Transverse colon (tissue), 4 donors: ENCODE measurements around the gene SLC39A11. TPM values are rescaled to one million over a fixed set of nuclear protein-coding genes. Genes with fewer than 3 reads are reported as not detected.

ENCODE experiments used
- DNase-seq: peaks from one replicate; pipeline ENCODE4 v3.0.0-alpha.2; 2019
- H3K27ac ChIP-seq, 4 donors: fragments of 200-600 bp; sonication (generic); 2 replicates each; pipeline ENCODE4 v1.5.1; 2016 to 2018; ENCODE audit warnings: inconsistent platforms in 4 of 4
- H3K27me3 ChIP-seq: fragments of 200-600 bp; sonication (generic); 2 replicates; pipeline ENCODE4 v1.5.1; 2017; ENCODE audit warnings: inconsistent platforms
- H3K36me3 ChIP-seq, 4 donors: fragments of 200-600 bp; sonication (generic); 2 replicates each; pipeline ENCODE4 v1.5.1; 2017 to 2019; ENCODE audit warnings: inconsistent platforms in 4 of 4
- H3K4me1 ChIP-seq, 4 donors: fragments of 200-600 bp; sonication (generic); 2 replicates each; pipeline ENCODE4 v1.5.1; 2017 to 2020; ENCODE audit warnings: inconsistent platforms in 4 of 4
- H3K4me3 ChIP-seq, 4 donors: fragments of 200-600 bp; sonication (generic); 1 replicate in 1 of 4; 2 replicates in 3 of 4; pipeline versions ENCODE4 v1.5.1 to v1.6.1; 2017 to 2019; ENCODE audit warnings: inconsistent platforms in 4 of 4
- H3K9me3 ChIP-seq, 2 donors: fragments of 200-600 bp; sonication (generic); 2 replicates each; pipeline ENCODE4 v1.5.1; 2017 to 2019; ENCODE audit warnings: inconsistent platforms in 2 of 2
- EP300 ChIP-seq: sonication (generic); formaldehyde crosslinking; IDR thresholded peaks from one replicate; pipeline ENCODE4 v1.6.1; 2017; ENCODE audit warnings: antibody characterized with exemption, low read depth
- POLR2A ChIP-seq: fragments of 450-650 bp; IDR thresholded peaks from one replicate; pipeline ENCODE4 v1.6.1; 2016; ENCODE audit warnings: antibody characterized with exemption, mild to moderate bottlenecking, moderate library complexity
- POLR2AphosphoS5 ChIP-seq, 3 donors: sonication (generic); formaldehyde crosslinking; IDR thresholded peaks; one replicate each; pipeline ENCODE4 v1.6.1; 2016; ENCODE audit warnings: antibody characterized with exemption in 3 of 3
- WGBS, 2 donors: methylation state at CpG; one replicate each; pipeline ENCODE4 v1.1.5; 2018; ENCODE audit warnings: low coverage in 1 of 2; 5-methylcytosine and 5-hydroxymethylcytosine counted together
- in situ Hi-C, 4 donors: fragments of 200-750 bp; cut with MboI; loops; one replicate each; pipeline versions ENCODE4 v1.15.0 to v1.15.1; 2017; ENCODE audit warnings: low sequenced_read_pairs in 3 of 4, low pct_ligation_motif_present in 1 of 4, low pct_unique_long_range_greater_than_20kb in 1 of 4
- intact Hi-C: fragments of 100-400 bp; cut with DNase I; formaldehyde crosslinking; loops from one replicate; pipeline ENCODE4 v1.15.1; 2023; ENCODE audit warnings: low total_unique reads
- total RNA-seq, 4 donors: library from RNA; depleted of rRNA; stranded (reverse); fragments of >200 nt; gene quantifications; one replicate each; pipeline ENCODE4 v1.1.0, GENCODE V29; 2016
- TF ChIP-seq, protein P1 (sequence below), 5 experiments: fragments of 200-600 bp in 3 of 5; fragments of 450-650 bp in 2 of 5; sonication (generic) in 3 of 5; IDR thresholded peaks; 1 replicate in 2 of 5; 2 replicates in 3 of 5; pipeline ENCODE4 v1.5.1; 2016 to 2017; ENCODE audit warnings: antibody characterized with exemption in 5 of 5, inconsistent platforms in 3 of 5, mild to moderate bottlenecking in 2 of 5, moderate library complexity in 1 of 5

SLC39A11 gene
- total RNA-seq, 4 donors from 2014 or later = 20.7 to 49.7 (median 33.3) TPM

DNA sequence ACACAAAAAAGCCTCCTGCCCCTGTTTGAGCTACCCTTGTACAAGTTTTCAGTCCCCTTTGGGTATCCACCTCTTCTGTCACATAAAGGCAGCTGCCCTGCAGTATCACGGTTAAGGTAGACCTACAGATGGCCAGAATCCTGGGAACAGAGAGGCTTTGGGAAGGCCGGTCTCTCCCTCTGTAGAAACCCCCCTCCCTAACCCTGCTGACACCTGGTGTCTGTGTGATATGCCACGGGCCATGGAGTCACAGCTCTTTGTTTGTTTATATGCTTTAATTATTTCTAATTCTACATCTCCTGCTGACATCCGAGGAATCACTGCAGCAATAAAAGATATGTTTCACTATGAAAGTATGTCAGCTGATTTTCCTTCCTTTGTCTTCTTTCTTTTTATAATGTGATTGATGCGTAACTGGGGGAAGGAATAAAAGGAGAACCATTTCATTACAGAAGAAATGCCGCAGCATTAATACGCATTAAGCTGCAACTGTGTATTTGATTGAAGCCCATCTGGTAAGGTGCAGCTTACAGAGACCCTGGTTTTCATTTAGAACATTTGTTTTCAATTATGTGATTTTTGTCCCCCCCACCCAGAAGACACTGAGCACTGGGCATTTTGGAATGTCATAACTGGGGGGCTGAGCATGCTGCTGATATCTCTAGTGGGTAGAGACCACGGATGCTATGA lies 142.1 kb downstream of the SLC39A11 start:
- WGBS, 2 donors = 70 to 86% methylated on average over 5 to 8 of the region's 8 CpGs
- in situ Hi-C loops = loop anchor here in 1 of 4 donors (25.0 kb wide), 1 partner anchor 388 kb away; no protein-coding TSS in a partner anchor
- Histone ChIP-seq H3K4me3 (no peak overlapping the region), H3K27ac (no peak overlapping the region), H3K36me3 (no peaks in the 10 kb centered on the region), H3K9me3 (no peaks in the 10 kb centered on the region), H3K4me1 (no peaks in the 10 kb centered on the region), H3K27me3 (no peaks in the 10 kb centered on the region)
- no peak for DNase-seq
- TF ChIP-seq EP300 (no peak), POLR2A (no peak), POLR2AphosphoS5 (IDR thresholded peaks at IDR 0.05) (no peak)
- TF ChIP-seq, protein P1, sequence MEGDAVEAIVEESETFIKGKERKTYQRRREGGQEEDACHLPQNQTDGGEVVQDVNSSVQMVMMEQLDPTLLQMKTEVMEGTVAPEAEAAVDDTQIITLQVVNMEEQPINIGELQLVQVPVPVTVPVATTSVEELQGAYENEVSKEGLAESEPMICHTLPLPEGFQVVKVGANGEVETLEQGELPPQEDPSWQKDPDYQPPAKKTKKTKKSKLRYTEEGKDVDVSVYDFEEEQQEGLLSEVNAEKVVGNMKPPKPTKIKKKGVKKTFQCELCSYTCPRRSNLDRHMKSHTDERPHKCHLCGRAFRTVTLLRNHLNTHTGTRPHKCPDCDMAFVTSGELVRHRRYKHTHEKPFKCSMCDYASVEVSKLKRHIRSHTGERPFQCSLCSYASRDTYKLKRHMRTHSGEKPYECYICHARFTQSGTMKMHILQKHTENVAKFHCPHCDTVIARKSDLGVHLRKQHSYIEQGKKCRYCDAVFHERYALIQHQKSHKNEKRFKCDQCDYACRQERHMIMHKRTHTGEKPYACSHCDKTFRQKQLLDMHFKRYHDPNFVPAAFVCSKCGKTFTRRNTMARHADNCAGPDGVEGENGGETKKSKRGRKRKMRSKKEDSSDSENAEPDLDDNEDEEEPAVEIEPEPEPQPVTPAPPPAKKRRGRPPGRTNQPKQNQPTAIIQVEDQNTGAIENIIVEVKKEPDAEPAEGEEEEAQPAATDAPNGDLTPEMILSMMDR (IDR thresholded peaks at IDR 0.05) = no peak
- intact Hi-C loops = no loop called here

DNA sequence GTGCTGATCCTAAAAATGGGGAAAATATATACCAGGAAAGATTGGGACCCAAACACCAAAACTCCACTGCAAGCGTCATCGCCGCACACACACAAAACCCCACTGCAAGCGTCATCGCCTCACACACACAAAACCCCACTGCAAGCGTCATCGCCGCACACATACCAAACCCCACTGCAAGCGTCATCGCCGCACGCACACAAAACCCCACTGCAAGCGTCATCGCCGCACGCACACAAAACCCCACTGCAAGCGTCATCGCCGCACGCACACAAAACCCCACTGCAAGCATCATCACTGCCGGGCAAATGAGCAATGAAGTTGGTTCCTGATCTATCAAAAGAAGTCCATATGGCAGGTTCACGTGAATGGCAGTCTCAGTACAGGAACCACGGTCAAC lies 144.4 kb downstream of the SLC39A11 start:
- DNase-seq = no peak
- intact Hi-C loops (no loop called here), in situ Hi-C loops (no loop called here)
- 96 to 100% methylated on average over 7 to 23 of the region's 23 CpGs for WGBS, 2 donors
- Histone ChIP-seq H3K27me3 (no peaks in the 10 kb centered on the region), H3K27ac (no peak overlapping the region), H3K9me3 (no peaks in the 10 kb centered on the region), H3K36me3 (no peaks in the 10 kb centered on the region), H3K4me1 (no peaks in the 10 kb centered on the region), H3K4me3 (no peak overlapping the region)
- TF ChIP-seq POLR2A (no peak), EP300 (no peak), POLR2AphosphoS5 (IDR thresholded peaks at IDR 0.05) (no peak)
- TF ChIP-seq, protein P1 (IDR thresholded peaks at IDR 0.05) = no peak

DNA sequence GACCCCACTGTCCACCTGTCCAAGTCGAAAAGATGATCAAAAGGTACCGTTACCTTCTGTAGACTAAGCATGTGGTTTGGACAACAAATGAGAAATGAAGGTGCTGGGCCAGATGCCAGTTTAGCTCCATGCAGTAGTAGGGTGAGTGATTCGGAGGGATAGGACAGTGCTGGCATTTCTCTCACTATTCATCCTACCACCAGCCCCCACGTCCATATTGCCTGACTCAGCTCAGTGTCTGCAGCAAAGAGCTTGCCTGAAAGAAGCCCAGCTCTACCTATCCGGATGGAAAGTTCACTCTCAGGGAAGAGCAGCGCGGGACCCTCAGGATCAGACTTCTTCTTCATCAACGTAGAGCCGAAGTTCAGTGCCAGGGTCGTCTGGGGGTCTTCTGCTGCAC lies 145.0 kb downstream of the SLC39A11 start:
- no peak for TF ChIP-seq POLR2A
- no peak for TF ChIP-seq POLR2AphosphoS5 (IDR thresholded peaks at IDR 0.05)
- no peak for TF ChIP-seq EP300
- TF ChIP-seq, protein P1 (IDR thresholded peaks at IDR 0.05) = no peak
- no peaks in the 10 kb centered on the region for H3K36me3 ChIP-seq
- no peak overlapping the region for H3K27ac ChIP-seq
- no peak for DNase-seq
- H3K4me3 ChIP-seq = no peak overlapping the region
- H3K9me3 ChIP-seq = no peaks in the 10 kb centered on the region
- intact Hi-C loops = no loop called here
- in situ Hi-C loops = no loop called here
- H3K27me3 ChIP-seq = no peaks in the 10 kb centered on the region
- H3K4me1 ChIP-seq = no peaks in the 10 kb centered on the region
- WGBS, 2 donors = 94% methylated on average over 2 to 10 of the region's 10 CpGs

DNA sequence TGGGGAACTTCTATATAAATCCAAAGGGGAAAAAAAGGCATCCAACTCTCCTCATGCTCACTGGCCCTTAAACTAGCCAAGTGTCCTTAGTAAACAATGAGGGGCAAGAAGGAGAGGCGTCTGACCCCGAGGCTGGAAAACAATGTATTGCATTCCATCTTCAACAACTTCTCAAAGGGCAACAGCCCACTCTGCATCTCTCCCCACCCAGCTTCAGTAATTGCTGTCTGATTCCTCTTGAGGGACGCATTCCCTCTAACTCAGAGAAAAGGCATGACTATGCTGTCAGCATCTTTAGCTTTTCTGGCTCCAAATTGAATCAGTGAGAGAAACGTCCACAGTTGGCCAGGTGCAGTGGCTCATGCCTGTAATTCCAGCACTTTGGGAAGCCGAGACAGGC lies 145.8 kb downstream of the SLC39A11 start:
- Histone ChIP-seq H3K9me3 (no peaks in the 10 kb centered on the region), H3K27me3 (no peaks in the 10 kb centered on the region), H3K4me3 (no peak overlapping the region), H3K36me3 (no peaks in the 10 kb centered on the region), H3K27ac (no peak overlapping the region), H3K4me1 (no peaks in the 10 kb centered on the region)
- TF ChIP-seq POLR2AphosphoS5 (IDR thresholded peaks at IDR 0.05) = no peak
- TF ChIP-seq POLR2A = no peak
- TF ChIP-seq, protein P1 (IDR thresholded peaks at IDR 0.05) = no peak
- TF ChIP-seq EP300 = no peak
- 68 to 84% methylated on average over 2 to 5 of the region's 5 CpGs for WGBS, 2 donors
- in situ Hi-C loops = no loop called here
- no peak for DNase-seq
- intact Hi-C loops = no loop called here
